Suprapubic skin (tissue), 4 donors: ENCODE data around the gene RIT1.

Experiments used
- EP300 ChIP-seq: sonication (generic); formaldehyde crosslinking; IDR thresholded peaks from one replicate; pipeline ENCODE4 v1.6.1; 2017; ENCODE audit warnings: antibody characterized with exemption
- POLR2A ChIP-seq, 2 donors: fragments of 450-650 bp; IDR thresholded peaks; one replicate each; pipeline ENCODE4 v1.6.1; 2017; ENCODE audit warnings: antibody characterized with exemption in 2 of 2, mild to moderate bottlenecking in 2 of 2, moderate library complexity in 2 of 2
- POLR2AphosphoS5 ChIP-seq, 3 donors: sonication (generic); formaldehyde crosslinking; IDR thresholded peaks; one replicate each; pipeline ENCODE4 v1.6.1; 2017; ENCODE audit warnings: antibody characterized with exemption in 3 of 3
- TF ChIP-seq, protein P1 (sequence below), 2 donors: fragments of 200-600 bp in 1 of 2; fragments of 450-650 bp in 1 of 2; sonication (generic) in 1 of 2; IDR thresholded peaks; one replicate each; pipeline ENCODE4 v1.5.1; 2016 to 2019; ENCODE audit warnings: antibody characterized with exemption in 2 of 2, mild to moderate bottlenecking in 1 of 2, moderate library complexity in 1 of 2

GRCh38 chr1:155882235-155882634 is 28.9 kb downstream of the RIT1 start:
- TF ChIP-seq, protein P1, sequence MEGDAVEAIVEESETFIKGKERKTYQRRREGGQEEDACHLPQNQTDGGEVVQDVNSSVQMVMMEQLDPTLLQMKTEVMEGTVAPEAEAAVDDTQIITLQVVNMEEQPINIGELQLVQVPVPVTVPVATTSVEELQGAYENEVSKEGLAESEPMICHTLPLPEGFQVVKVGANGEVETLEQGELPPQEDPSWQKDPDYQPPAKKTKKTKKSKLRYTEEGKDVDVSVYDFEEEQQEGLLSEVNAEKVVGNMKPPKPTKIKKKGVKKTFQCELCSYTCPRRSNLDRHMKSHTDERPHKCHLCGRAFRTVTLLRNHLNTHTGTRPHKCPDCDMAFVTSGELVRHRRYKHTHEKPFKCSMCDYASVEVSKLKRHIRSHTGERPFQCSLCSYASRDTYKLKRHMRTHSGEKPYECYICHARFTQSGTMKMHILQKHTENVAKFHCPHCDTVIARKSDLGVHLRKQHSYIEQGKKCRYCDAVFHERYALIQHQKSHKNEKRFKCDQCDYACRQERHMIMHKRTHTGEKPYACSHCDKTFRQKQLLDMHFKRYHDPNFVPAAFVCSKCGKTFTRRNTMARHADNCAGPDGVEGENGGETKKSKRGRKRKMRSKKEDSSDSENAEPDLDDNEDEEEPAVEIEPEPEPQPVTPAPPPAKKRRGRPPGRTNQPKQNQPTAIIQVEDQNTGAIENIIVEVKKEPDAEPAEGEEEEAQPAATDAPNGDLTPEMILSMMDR (IDR thresholded peaks at IDR 0.05): no peak
- TF ChIP-seq POLR2AphosphoS5 (IDR thresholded peaks at IDR 0.05) (no peak), POLR2A (IDR thresholded peaks at IDR 0.05) (no peak), EP300 (no peak)
